HepG2 (cell line): ENCODE results near the gene ATRIP. TPM values are rescaled to one million over a fixed set of nuclear protein-coding genes. Genes with fewer than 3 reads are reported as not detected.

Source experiments
- ATAC-seq: fragments of 200-7000 bp; cut with Tn5 transposase; 3 replicates; pipeline ENCODE4 v1.9.1; 2020; ENCODE audit warnings: mild to moderate bottlenecking, moderate library complexity
- BruUV-seq: library from RNA; stranded (reverse); fragments of 400-500 nt; replicated peaks from 2 replicates; lab custom pipeline; 2021; lab: Mats Ljungman, UMichigan
- CTCF ChIA-PET: fragments of 300-600 bp; formaldehyde crosslinking; extraction: SDS; loops from one replicate; lab custom pipeline; 2021; ENCODE audit warnings: low total read pairs, inconsistent platforms, low intra/inter-chr PET ratio; lab: Yijun Ruan, JAX
- POLR2A ChIA-PET: fragments of 350-600 bp; sonication (Branson Sonifier 250); formaldehyde crosslinking; loops from one replicate; lab custom pipeline; 2020; ENCODE audit warnings: antibody characterized with exemption, inconsistent platforms; lab: Yijun Ruan, JAX
- DNase-seq: peaks from one replicate; pipeline ENCODE4 v3.0.0-alpha.2; 2015; ENCODE audit warnings: low spot score
- FAIRE-seq: peaks from 3 replicates; lab custom pipeline; 2011; peaks lifted over from hg19 to GRCh38; lab: Jason Lieb, UNC
- H2AFZ ChIP-seq: one replicate; pipeline ENCODE4 v1.6.1; 2011; ENCODE audit warnings: low read length, inconsistent platforms
- H3K27ac ChIP-seq: fragments of 300-600 bp; 3 replicates; pipeline ENCODE4 v1.8.0; 2011; ENCODE audit warnings: mixed run types, mild to moderate bottlenecking, mixed read lengths, low read length, inconsistent platforms; ENCODE audit not compliant: insufficient read depth; ENCODE audit errors: extremely low read length
- H3K27me3 ChIP-seq, 2 experiments: fragments of 200-600 bp in 1 of 2; 2 replicates in 1 of 2; 3 replicates in 1 of 2; pipeline versions ENCODE4 v1.6.0 to v1.8.0; 2011; ENCODE audit warnings: low read length in 2 of 2, mild to moderate bottlenecking in 2 of 2, moderate library complexity in 2 of 2, inconsistent platforms in 1 of 2; ENCODE audit not compliant: insufficient read depth in 2 of 2, control insufficient read depth in 1 of 2
- H3K36me3 ChIP-seq, 2 experiments: fragments of 200-600 bp in 1 of 2; replicated peaks in 1 of 2; 2 replicates in 1 of 2; 3 replicates in 1 of 2; pipeline versions ENCODE4 v1.5.1 to v1.8.0; 2011; ENCODE audit warnings: low read length in 2 of 2, inconsistent platforms in 1 of 2; ENCODE audit not compliant: insufficient read depth in 2 of 2, control insufficient read depth in 1 of 2
- H3K4me1 ChIP-seq: 2 replicates; pipeline ENCODE4 v1.5.1; 2012; ENCODE audit warnings: low read length, inconsistent platforms; ENCODE audit not compliant: insufficient read depth
- H3K4me2 ChIP-seq: 2 replicates; pipeline ENCODE4 v1.6.0; 2011; ENCODE audit warnings: low read depth, low read length, inconsistent platforms
- H3K4me3 ChIP-seq, 3 experiments: fragments of 200-600 bp in 1 of 3; sonication (generic), shearing (Covaris generic) in 1 of 3; replicated peaks in 1 of 3; 2 replicates each; pipeline ENCODE4 v1.5.1; 2011 to 2016; ENCODE audit warnings: low read length in 3 of 3, inconsistent platforms in 2 of 3, low read depth in 2 of 3, mild to moderate bottlenecking in 2 of 3, control low read depth in 1 of 3, mixed read lengths in 1 of 3; ENCODE audit not compliant: insufficient read depth in 1 of 3
- H3K79me2 ChIP-seq: one replicate; pipeline ENCODE4 v1.6.1; 2011; ENCODE audit warnings: low read length, inconsistent platforms; ENCODE audit not compliant: insufficient read depth
- H3K9ac ChIP-seq: 2 replicates; pipeline ENCODE4 v1.6.0; 2011; ENCODE audit warnings: mild to moderate bottlenecking, low read depth, low read length, inconsistent platforms; ENCODE audit not compliant: insufficient read depth
- H3K9me3 ChIP-seq: 2 replicates; pipeline ENCODE4 v1.5.1; 2012; ENCODE audit warnings: mild to moderate bottlenecking, low read length
- H4K20me1 ChIP-seq: 2 replicates; pipeline ENCODE4 v1.6.0; 2011; ENCODE audit warnings: inconsistent platforms, mild to moderate bottlenecking, low read length, moderate library complexity; ENCODE audit not compliant: insufficient read depth
- CREB3 ChIP-seq: sonication (generic); formaldehyde crosslinking; IDR thresholded peaks from 2 replicates; pipeline ENCODE4 v1.5.0; 2020; ENCODE audit warnings: missing genetic modification reagents
- ZNF687 ChIP-seq: sonication (generic); formaldehyde crosslinking; IDR thresholded peaks from 2 replicates; pipeline ENCODE4 v1.5.1; 2020; ENCODE audit warnings: mild to moderate bottlenecking, missing genetic modification reagents, moderate library complexity
- WGBS: methylation state at CpG from one replicate; pipeline ENCODE4 v1.1.6; 2017; ENCODE audit warnings: low lambda C conversion rate; 5-methylcytosine and 5-hydroxymethylcytosine counted together
- in situ Hi-C: cut with HindIII; loops from 2 replicates; pipeline ENCODE4 v1.10.0; 2017; ENCODE audit warnings: low pct_unique_long_range_greater_than_20kb; ENCODE audit not compliant: extremely low pct_ligation_motif_present
- intact Hi-C: fragments of 100-400 bp; cut with micrococcal nuclease; formaldehyde crosslinking; loops from one replicate; pipeline ENCODE4 v1.10.0; 2022; ENCODE audit not compliant: unreplicated experiment
- polyA plus RNA-seq, 8 experiments: library from polyadenylated mRNA; depleted of rRNA in 3 of 8; stranded (reverse) in 7 of 8; unstranded in 1 of 8; fragments of >200 nt; fragmentation: Illumina TruSeq in 4 of 8; extraction: Trizol in 4 of 8; gene quantifications; 2 replicates each; pipeline versions ENCODE4 v1.2.1 to v1.2.3, GENCODE V29; 2011 to 2016; ENCODE audit warnings: low read depth in 4 of 8, missing spikeins in 1 of 8, mixed read lengths in 1 of 8; ENCODE audit not compliant: insufficient read depth in 1 of 8
- total RNA-seq, 5 experiments: library from RNA; depleted of rRNA; stranded (reverse); fragments of >200 nt; fragmentation: Illumina TruSeq; extraction: Trizol; gene quantifications; 2 replicates each; pipeline ENCODE4 v1.2.3, GENCODE V29; 2016; ENCODE audit warnings: low read depth in 1 of 5

Gene ATRIP
- total and polyA plus RNA-seq, 2 of the 13 experiments (the other 11 are each of a cell fraction or from before 2014, with no cell fraction given), result 5.1 to 12.5 TPM

- Histone ChIP-seq H3K27me3 (no peaks in the 10 kb centered on the region), H3K4me2 (no peak overlapping the region), H3K79me2 (no peaks in the 10 kb centered on the region), H2AFZ (no peak overlapping the region), H3K4me1 (peaks cover 46% of the 10 kb centered on the region), H3K9ac (no peak overlapping the region), H3K9me3 (no peaks in the 10 kb centered on the region), H3K4me3 (no peak overlapping the region), H3K27ac (no peak overlapping the region), H4K20me1 (no peaks in the 10 kb centered on the region), H3K36me3 (no peaks in the 10 kb centered on the region)
- 80% methylated on average over 6 of the region's 9 CpGs for WGBS
- ATAC-seq, result no peak
- TF ChIP-seq CREB3 (CRISPR knock-in tag), result no peak
- peak; percentile 25; the same call in 1 of the 2 replicates for TF ChIP-seq ZNF687 (CRISPR knock-in tag)
- DNase-seq, result no peak
- ChIA-PET CTCF (no interaction called here), POLR2A (no interaction called here)
- no TSS peak for BruUV-seq
- no peak for FAIRE-seq
- in situ Hi-C loops, result no loop called here
- intact Hi-C loops, result no loop called here
Measured at GRCh38 chr3:48477959-48478520, 31.5 kb downstream of the ATRIP start.
